Measurements from ENCODE around the gene PIBF1.
"Not testable (repeated sequence)": the region's sequence is repeated elsewhere in the genome, so short reads cannot be mapped to it uniquely, and the experiment has no call there.

Gene PIBF1

GRCh38 chr13:72781451-72782439 is at the start of gene PIBF1, which contains the start of gene DIS3:
Gene PIBF1 (plus strand): TSS chr13:72782133. CDS start chr13:72783470, 1,337 bp downstream.
Gene DIS3 (minus strand): TSS chr13:72781900. CDS start chr13:72781832, 68 bp downstream.
- Histone ChIP-seq H3K36me3 (ENCODE audit: insufficient read depth, low read length) (peaks cover 10% of the 10 kb centered on the region; the same call in 1 of the 2 replicates), H3K9ac (ENCODE audit: low read depth, low read length) (peak within 1 kb of the TSS; percentile 76), H3K9me3 (ENCODE audit: control insufficient read depth, insufficient read depth, low read length) (no peaks in the 10 kb centered on the region), H3K4me1 (ENCODE audit: insufficient read depth, low read length) (no peaks in the 10 kb centered on the region)

- H3K36me3 ChIP-seq (ENCODE audit: insufficient read depth, low read length): 0 out of 2 replicates have a peak, but pooled peaks cover 10% of the 10 kb centered on the region
- no peak overlapping the region for H3K9ac ChIP-seq (ENCODE audit: low read depth, low read length)
- no peaks in the 10 kb centered on the region for H3K4me1 ChIP-seq (ENCODE audit: insufficient read depth, low read length)
- no peaks in the 10 kb centered on the region for H3K9me3 ChIP-seq (ENCODE audit: control insufficient read depth, insufficient read depth, low read length)
Observed at GRCh38 chr13:72737033-72737432, 44.9 kb upstream of the PIBF1 start.

- H3K36me3 ChIP-seq (ENCODE audit: insufficient read depth, low read length): 0 out of 2 replicates have a peak, but pooled peaks cover 6% of the 10 kb centered on the region
Observed at GRCh38 chr13:72740015-72740414, 41.9 kb upstream of the PIBF1 start.

GRCh38 chr13:72745260-72745659 is 36.7 kb upstream of the PIBF1 start:
- H3K9me3 ChIP-seq (ENCODE audit: control insufficient read depth, insufficient read depth, low read length): no peaks in the 10 kb centered on the region
- peaks cover 16% of the 10 kb centered on the region; the same call in 1 of the 2 replicates for H3K36me3 ChIP-seq (ENCODE audit: insufficient read depth, low read length)
- no peak overlapping the region for H3K9ac ChIP-seq (ENCODE audit: low read depth, low read length)
- H3K4me1 ChIP-seq (ENCODE audit: insufficient read depth, low read length): no peaks in the 10 kb centered on the region

More at GRCh38 chr13:72740015-72740414, 41.9 kb upstream of the PIBF1 start:
- Histone ChIP-seq H3K9me3 (ENCODE audit: control insufficient read depth, insufficient read depth, low read length) (no peaks in the 10 kb centered on the region), H3K9ac (ENCODE audit: low read depth, low read length) (no peak overlapping the region), H3K4me1 (ENCODE audit: insufficient read depth, low read length) (no peaks in the 10 kb centered on the region)

- Histone ChIP-seq H3K9me3 (ENCODE audit: control insufficient read depth, insufficient read depth, low read length) (no peaks in the 10 kb centered on the region), H3K36me3 (ENCODE audit: insufficient read depth, low read length) (peaks cover 19% of the 10 kb centered on the region; the same call in 1 of the 2 replicates), H3K9ac (ENCODE audit: low read depth, low read length) (no peak overlapping the region), H3K4me1 (ENCODE audit: insufficient read depth, low read length) (no peaks in the 10 kb centered on the region)
Observed at GRCh38 chr13:72751220-72751619, 30.7 kb upstream of the PIBF1 start.

- H3K9ac ChIP-seq (ENCODE audit: low read depth, low read length): no peak overlapping the region
- H3K9me3 ChIP-seq (ENCODE audit: control insufficient read depth, insufficient read depth, low read length): no peaks in the 10 kb centered on the region
- H3K4me1 ChIP-seq (ENCODE audit: insufficient read depth, low read length): no peaks in the 10 kb centered on the region
- H3K36me3 ChIP-seq (ENCODE audit: insufficient read depth, low read length): peaks cover 12% of the 10 kb centered on the region
Observed at GRCh38 chr13:72754111-72754510, 27.8 kb upstream of the PIBF1 start.

- Histone ChIP-seq H3K4me1 (ENCODE audit: insufficient read depth, low read length) (no peaks in the 10 kb centered on the region), H3K9me3 (ENCODE audit: control insufficient read depth, insufficient read depth, low read length) (no peaks in the 10 kb centered on the region), H3K36me3 (ENCODE audit: insufficient read depth, low read length) (peaks cover 21% of the 10 kb centered on the region), H3K9ac (ENCODE audit: low read depth, low read length) (no peak overlapping the region)
Observed at GRCh38 chr13:72757792-72758535, 24.0 kb upstream of the PIBF1 start.

- Histone ChIP-seq H3K9me3 (ENCODE audit: control insufficient read depth, insufficient read depth, low read length) (no peaks in the 10 kb centered on the region), H3K9ac (ENCODE audit: low read depth, low read length) (no peak overlapping the region), H3K4me1 (ENCODE audit: insufficient read depth, low read length) (no peaks in the 10 kb centered on the region), H3K36me3 (ENCODE audit: insufficient read depth, low read length) (peaks cover 21% of the 10 kb centered on the region)
Observed at GRCh38 chr13:72760189-72760588, 21.7 kb upstream of the PIBF1 start.

- Histone ChIP-seq H3K36me3 (ENCODE audit: insufficient read depth, low read length) (peaks cover 22% of the 10 kb centered on the region), H3K9ac (ENCODE audit: low read depth, low read length) (no peak overlapping the region), H3K4me1 (ENCODE audit: insufficient read depth, low read length) (no peaks in the 10 kb centered on the region), H3K9me3 (ENCODE audit: control insufficient read depth, insufficient read depth, low read length) (no peaks in the 10 kb centered on the region)
Observed at GRCh38 chr13:72763411-72763810, 18.5 kb upstream of the PIBF1 start.

- Histone ChIP-seq H3K36me3 (ENCODE audit: insufficient read depth, low read length) (peaks cover 37% of the 10 kb centered on the region), H3K9ac (ENCODE audit: low read depth, low read length) (no peak overlapping the region), H3K4me1 (ENCODE audit: insufficient read depth, low read length) (no peaks in the 10 kb centered on the region), H3K9me3 (ENCODE audit: control insufficient read depth, insufficient read depth, low read length) (no peaks in the 10 kb centered on the region)
Observed at GRCh38 chr13:72774019-72774418, 7.9 kb upstream of the PIBF1 start.

GRCh38 chr13:72782717-72783116 is 784 bp downstream of the PIBF1 start:
- Histone ChIP-seq H3K9ac (ENCODE audit: low read depth, low read length) (peak overlapping the region; percentile 76), H3K9me3 (ENCODE audit: control insufficient read depth, insufficient read depth, low read length) (no peaks in the 10 kb centered on the region)

GRCh38 chr13:72784679-72785078 is 2.7 kb downstream of the PIBF1 start:
- not testable (repeated sequence) for H3K9ac ChIP-seq (ENCODE audit: low read depth, low read length); H3K4me1 ChIP-seq (ENCODE audit: insufficient read depth, low read length); H3K9me3 ChIP-seq (ENCODE audit: control insufficient read depth, insufficient read depth, low read length); H3K36me3 ChIP-seq (ENCODE audit: insufficient read depth, low read length)

More at GRCh38 chr13:72782717-72783116, 784 bp downstream of the PIBF1 start:
- Histone ChIP-seq H3K4me1 (ENCODE audit: insufficient read depth, low read length) (no peaks in the 10 kb centered on the region), H3K36me3 (ENCODE audit: insufficient read depth, low read length) (peaks cover 5% of the 10 kb centered on the region; the same call in 1 of the 2 replicates)

GRCh38 chr13:72788831-72789230 is 6.9 kb downstream of the PIBF1 start:
- Histone ChIP-seq H3K4me1 (ENCODE audit: insufficient read depth, low read length) (no peaks in the 10 kb centered on the region), H3K36me3 (ENCODE audit: insufficient read depth, low read length) (0 out of 2 replicates have a peak, but pooled peaks cover 4% of the 10 kb centered on the region), H3K9me3 (ENCODE audit: control insufficient read depth, insufficient read depth, low read length) (no peaks in the 10 kb centered on the region), H3K9ac (ENCODE audit: low read depth, low read length) (no peak overlapping the region)

GRCh38 chr13:72792640-72793039 is 10.7 kb downstream of the PIBF1 start:
- no peaks in the 10 kb centered on the region for H3K9me3 ChIP-seq (ENCODE audit: control insufficient read depth, insufficient read depth, low read length)
- 0 out of 2 replicates have a peak, but pooled peaks cover 4% of the 10 kb centered on the region for H3K36me3 ChIP-seq (ENCODE audit: insufficient read depth, low read length)
- no peak overlapping the region for H3K9ac ChIP-seq (ENCODE audit: low read depth, low read length)
- no peaks in the 10 kb centered on the region for H3K4me1 ChIP-seq (ENCODE audit: insufficient read depth, low read length)

Data from ES-I3 (cell line).